HG02938 (cell line): Measurements from ENCODE around the gene TGIF2LX.
"Not testable (repeated sequence)": the region's sequence is repeated elsewhere in the genome, so short reads cannot be mapped to it uniquely, and the experiment has no call there.

Experiments used
- ATAC-seq: cut with Tn5 transposase; IDR thresholded peaks from one replicate; pipeline ENCODE4 v1.9.1; 2021; ENCODE audit warnings: mild to moderate bottlenecking, moderate library complexity; ENCODE audit not compliant: unreplicated experiment

TGIF2LX gene

DNA sequence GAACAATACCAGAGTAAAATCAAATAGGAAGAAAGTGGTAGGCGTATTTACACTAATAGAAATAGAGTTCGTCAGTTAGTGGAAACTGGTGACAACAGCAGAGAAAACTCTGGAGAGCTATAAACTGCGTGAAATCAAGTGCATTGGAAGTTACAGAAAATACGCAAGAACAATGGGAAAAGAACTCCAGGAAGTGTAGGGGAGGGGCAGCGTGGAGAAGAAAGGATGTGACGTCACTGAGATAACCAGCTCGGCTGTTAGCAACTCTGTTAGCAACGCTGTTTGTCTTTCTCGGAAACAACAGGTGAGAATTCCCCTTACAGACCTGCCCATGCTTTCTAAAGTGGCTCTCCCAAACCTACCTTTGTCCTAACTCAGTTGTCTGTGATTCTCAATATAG lies at the start of gene TGIF2LX:
TSS of gene TGIF2LX (plus strand) at position 244 of the 400 bp plus-strand sequence. CDS start 178 bp downstream, outside the sequence.
- ATAC-seq, result not testable (repeated sequence)

DNA sequence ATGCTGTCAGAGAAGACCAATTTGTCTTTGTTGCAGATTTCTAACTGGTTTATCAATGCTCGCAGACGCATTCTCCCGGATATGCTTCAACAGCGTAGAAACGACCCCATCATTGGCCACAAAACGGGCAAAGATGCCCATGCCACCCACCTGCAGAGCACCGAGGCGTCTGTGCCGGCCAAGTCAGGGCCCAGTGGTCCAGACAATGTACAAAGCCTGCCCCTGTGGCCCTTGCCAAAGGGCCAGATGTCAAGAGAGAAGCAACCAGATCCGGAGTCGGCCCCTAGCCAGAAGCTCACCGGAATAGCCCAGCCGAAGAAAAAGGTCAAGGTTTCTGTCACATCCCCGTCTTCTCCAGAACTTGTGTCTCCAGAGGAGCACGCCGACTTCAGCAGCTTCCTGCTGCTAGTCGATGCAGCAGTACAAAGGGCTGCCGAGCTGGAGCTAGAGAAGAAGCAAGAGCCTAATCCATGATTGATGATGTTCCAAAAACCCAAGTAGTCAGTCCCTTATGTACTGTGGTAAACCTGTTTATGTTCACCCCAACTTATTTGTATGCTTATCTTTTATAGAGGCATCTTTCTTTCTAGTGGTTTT lies 728 bp downstream of the TGIF2LX start:
- ATAC-seq, result not testable (repeated sequence)

DNA sequence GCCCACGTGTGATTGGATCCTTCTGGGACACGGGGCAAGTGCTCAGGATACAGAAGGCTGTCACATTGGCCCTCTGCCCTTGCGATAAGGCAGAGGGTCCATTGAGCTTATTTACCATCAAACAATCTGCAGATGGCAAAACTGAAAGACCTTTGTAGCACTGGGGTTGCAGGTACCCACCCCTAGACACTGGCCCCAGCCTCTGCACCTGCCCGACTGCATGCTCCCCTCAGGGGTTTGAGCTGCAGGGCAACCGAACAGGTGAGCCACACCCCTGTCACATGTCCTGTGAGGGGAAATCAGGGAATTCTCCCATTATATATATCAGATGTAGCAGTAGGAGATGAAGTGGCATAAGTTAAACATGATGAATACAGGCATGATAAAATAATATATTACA lies 21.4 kb downstream of the TGIF2LX start:
- not testable (repeated sequence) for ATAC-seq

DNA sequence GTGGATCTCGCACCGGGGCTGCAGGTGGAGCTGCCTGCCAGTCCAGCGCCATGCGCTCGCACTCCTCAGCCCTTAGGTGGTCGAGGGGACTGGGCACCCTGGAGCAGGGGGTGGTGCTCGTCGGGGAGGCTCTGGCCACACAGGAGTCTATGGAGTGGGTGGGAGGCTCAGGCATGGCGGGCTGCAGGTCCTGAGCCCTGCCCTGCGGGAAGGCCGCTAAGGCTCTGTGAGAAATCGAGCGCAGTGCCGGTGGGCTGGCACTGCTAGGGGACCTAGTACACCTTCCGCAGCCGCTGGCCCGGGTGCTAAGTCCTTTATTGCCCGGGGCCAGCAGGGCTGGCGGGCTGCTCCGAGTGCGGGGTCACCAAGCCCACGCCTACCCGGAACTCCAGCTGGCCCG lies 43.9 kb downstream of the TGIF2LX start:
- not testable (repeated sequence) for ATAC-seq
